Measurements from ENCODE around the gene FANCC.

Gene FANCC

GRCh38 chr9:95104980-95105379 lies 212.5 kb downstream of the FANCC start:
- H3K27me3 ChIP-seq (ENCODE audit: insufficient read depth, low read length), result no peaks in the 10 kb centered on the region
- H3K9me3 ChIP-seq (ENCODE audit: low read length), result peaks cover 6% of the 10 kb centered on the region
- no peak overlapping the region for H3K4me3 ChIP-seq (ENCODE audit: low read length)
- H3K4me1 ChIP-seq (ENCODE audit: insufficient read depth, low read length), result no peaks in the 10 kb centered on the region
- no peak overlapping the region for H2AFZ ChIP-seq (ENCODE audit: low read depth, low read length)
- peaks cover 48% of the 10 kb centered on the region for H3K36me3 ChIP-seq (ENCODE audit: insufficient read depth, low read length)

DNA sequence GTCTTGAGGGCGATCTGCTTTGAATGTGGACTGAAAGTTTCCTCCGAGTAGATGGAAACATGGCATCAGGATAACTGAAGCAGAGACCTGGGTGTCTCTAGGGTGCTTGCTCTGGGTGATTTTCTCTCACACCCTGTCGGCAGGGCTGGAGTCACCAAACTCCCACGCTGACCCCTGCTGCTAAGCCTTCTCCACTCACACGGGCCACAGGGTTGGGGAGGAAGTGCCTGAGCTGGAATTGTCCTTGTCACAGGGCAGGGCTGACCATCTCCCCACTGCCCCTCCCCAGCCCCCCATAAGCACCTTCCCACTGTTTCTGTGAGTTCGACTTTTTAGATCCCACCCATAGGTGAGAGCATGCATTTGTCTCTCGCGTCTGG lies 212.9 kb downstream of the FANCC start:
- Histone ChIP-seq H3K4me1 (ENCODE audit: insufficient read depth, low read length) (no peaks in the 10 kb centered on the region), H3K9me3 (ENCODE audit: low read length) (peaks cover 6% of the 10 kb centered on the region), H3K4me3 (ENCODE audit: low read length) (no peak overlapping the region), H2AFZ (ENCODE audit: low read depth, low read length) (no peak overlapping the region), H3K27me3 (ENCODE audit: insufficient read depth, low read length) (no peaks in the 10 kb centered on the region), H3K36me3 (ENCODE audit: insufficient read depth, low read length) (peaks cover 51% of the 10 kb centered on the region)

GRCh38 chr9:95103871-95104580 lies 213.5 kb downstream of the FANCC start:
- no peaks in the 10 kb centered on the region for H3K4me1 ChIP-seq (ENCODE audit: insufficient read depth, low read length)
- H3K4me3 ChIP-seq (ENCODE audit: low read length), result no peak overlapping the region
- H3K27me3 ChIP-seq (ENCODE audit: insufficient read depth, low read length), result no peaks in the 10 kb centered on the region
- peaks cover 51% of the 10 kb centered on the region for H3K36me3 ChIP-seq (ENCODE audit: insufficient read depth, low read length)
- H3K9me3 ChIP-seq (ENCODE audit: low read length), result peaks cover 6% of the 10 kb centered on the region
- no peak overlapping the region for H2AFZ ChIP-seq (ENCODE audit: low read depth, low read length)

GRCh38 chr9:95103281-95103771 lies 214.2 kb downstream of the FANCC start:
- Histone ChIP-seq H3K9me3 (ENCODE audit: low read length) (peaks cover 6% of the 10 kb centered on the region), H3K36me3 (ENCODE audit: insufficient read depth, low read length) (peaks cover 51% of the 10 kb centered on the region), H2AFZ (ENCODE audit: low read depth, low read length) (no peak overlapping the region), H3K27me3 (ENCODE audit: insufficient read depth, low read length) (no peaks in the 10 kb centered on the region), H3K4me3 (ENCODE audit: low read length) (no peak overlapping the region), H3K4me1 (ENCODE audit: insufficient read depth, low read length) (no peaks in the 10 kb centered on the region)

DNA sequence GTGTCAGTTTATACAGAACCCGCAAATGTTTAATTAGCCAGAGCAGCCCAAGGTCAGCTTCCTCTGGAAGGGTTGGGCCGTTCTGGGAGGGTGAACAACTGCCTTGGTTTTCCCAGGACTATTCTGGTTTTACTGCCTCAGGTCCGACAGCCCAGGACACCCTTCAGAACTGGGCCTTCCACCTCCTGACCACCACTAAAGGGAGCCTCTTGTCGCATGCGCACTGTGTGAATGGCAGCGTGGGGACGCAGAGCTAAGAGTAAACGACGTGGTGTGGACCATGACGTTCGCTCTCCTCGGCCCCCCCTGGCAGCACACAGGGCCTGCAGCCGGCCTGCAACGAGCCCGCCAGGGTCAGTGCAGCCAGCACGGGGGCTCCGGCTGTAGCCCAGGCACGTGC lies 214.9 kb downstream of the FANCC start:
- no peaks in the 10 kb centered on the region for H3K4me1 ChIP-seq (ENCODE audit: insufficient read depth, low read length)
- peaks cover 51% of the 10 kb centered on the region for H3K36me3 ChIP-seq (ENCODE audit: insufficient read depth, low read length)

DNA sequence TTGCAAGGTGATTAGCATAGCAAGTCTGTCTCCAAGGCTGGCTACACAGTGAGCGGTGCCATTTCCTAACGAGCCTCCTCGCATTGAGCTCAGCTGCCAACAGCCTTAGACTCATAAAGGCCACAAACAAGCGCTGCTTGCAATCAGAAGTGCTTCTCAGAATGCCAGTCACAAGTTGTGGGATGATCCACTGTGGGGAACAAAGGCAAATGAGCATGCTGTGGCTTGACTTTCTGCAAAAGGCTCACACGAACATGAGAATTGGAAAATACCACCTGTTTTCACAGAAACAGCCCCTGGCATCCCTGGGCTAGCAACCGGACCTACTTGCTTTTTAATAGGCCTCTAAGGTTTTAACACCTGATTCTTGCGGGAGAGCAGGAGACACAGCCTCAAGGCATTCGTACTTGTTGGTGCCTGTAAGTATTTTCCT lies 215.5 kb downstream of the FANCC start:
- Histone ChIP-seq H2AFZ (ENCODE audit: low read depth, low read length) (no peak overlapping the region), H3K9me3 (ENCODE audit: low read length) (peaks cover 10% of the 10 kb centered on the region), H3K27me3 (ENCODE audit: insufficient read depth, low read length) (no peaks in the 10 kb centered on the region), H3K4me3 (ENCODE audit: low read length) (no peak overlapping the region), H3K36me3 (ENCODE audit: insufficient read depth, low read length) (peaks cover 50% of the 10 kb centered on the region), H3K4me1 (ENCODE audit: insufficient read depth, low read length) (no peaks in the 10 kb centered on the region)

More for the DNA sequence above, 214.9 kb downstream of the FANCC start:
- H2AFZ ChIP-seq (ENCODE audit: low read depth, low read length), result no peak overlapping the region
- no peak overlapping the region for H3K4me3 ChIP-seq (ENCODE audit: low read length)
- peaks cover 6% of the 10 kb centered on the region for H3K9me3 ChIP-seq (ENCODE audit: low read length)
- H3K27me3 ChIP-seq (ENCODE audit: insufficient read depth, low read length), result no peaks in the 10 kb centered on the region

DNA sequence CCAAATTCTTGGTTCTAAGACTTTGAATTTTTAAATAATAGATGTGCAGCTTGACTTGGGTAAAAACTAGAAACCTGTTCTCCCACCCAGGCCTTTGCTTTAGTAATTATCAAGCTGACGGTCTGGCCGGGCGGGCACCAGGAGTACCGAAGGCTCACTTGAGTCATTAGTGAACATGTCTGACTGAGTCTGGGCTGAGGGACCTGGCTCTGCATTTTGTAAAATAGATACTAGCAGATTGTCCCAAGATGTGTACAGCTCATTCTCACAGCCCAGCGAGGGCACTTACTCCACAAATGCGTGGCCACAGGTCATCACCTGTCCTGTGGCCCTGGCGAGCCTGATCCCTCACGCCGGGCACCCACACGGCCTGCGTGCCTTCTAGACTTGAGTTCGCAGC lies 216.2 kb downstream of the FANCC start:
- no peaks in the 10 kb centered on the region for H3K27me3 ChIP-seq (ENCODE audit: insufficient read depth, low read length)
- H3K9me3 ChIP-seq (ENCODE audit: low read length), result peaks cover 10% of the 10 kb centered on the region
- H3K36me3 ChIP-seq (ENCODE audit: insufficient read depth, low read length), result peaks cover 43% of the 10 kb centered on the region
- H3K4me3 ChIP-seq (ENCODE audit: low read length), result no peak overlapping the region
- no peak overlapping the region for H2AFZ ChIP-seq (ENCODE audit: low read depth, low read length)
- H3K4me1 ChIP-seq (ENCODE audit: insufficient read depth, low read length), result no peaks in the 10 kb centered on the region

DNA sequence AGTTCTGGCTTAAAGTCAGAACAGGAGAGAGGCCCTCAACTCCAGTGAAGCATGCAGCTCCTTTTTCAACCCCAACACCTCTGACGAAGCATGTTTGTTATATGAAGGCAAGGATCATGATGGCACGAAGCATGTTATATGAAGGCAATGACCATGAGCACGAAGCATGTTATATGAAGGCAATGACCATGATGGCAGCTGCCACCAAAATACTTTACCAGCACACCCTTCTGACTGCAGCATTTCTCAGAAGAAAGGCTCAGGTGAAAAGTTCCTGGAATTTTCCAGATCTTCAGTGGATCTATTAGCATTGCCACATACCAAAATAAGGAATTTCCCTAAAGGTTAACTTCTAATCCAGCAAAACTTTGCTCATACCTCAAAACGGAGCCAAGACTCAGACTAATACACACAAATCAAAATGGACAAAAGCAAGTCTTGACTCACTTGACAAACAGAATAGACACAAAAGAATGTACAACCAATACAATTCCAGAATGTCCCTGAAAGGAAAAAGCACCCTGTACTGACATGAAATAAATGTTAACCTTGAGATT lies 217.4 kb downstream of the FANCC start:
- Histone ChIP-seq H3K9me3 (ENCODE audit: low read length) (peaks cover 5% of the 10 kb centered on the region), H3K4me1 (ENCODE audit: insufficient read depth, low read length) (no peaks in the 10 kb centered on the region), H3K4me3 (ENCODE audit: low read length) (no peak overlapping the region), H3K27me3 (ENCODE audit: insufficient read depth, low read length) (no peaks in the 10 kb centered on the region), H3K36me3 (ENCODE audit: insufficient read depth, low read length) (peaks cover 35% of the 10 kb centered on the region), H2AFZ (ENCODE audit: low read depth, low read length) (no peak overlapping the region)

GRCh38 chr9:95099321-95100070 lies 218.0 kb downstream of the FANCC start:
- Histone ChIP-seq H3K9me3 (ENCODE audit: low read length) (peaks cover 5% of the 10 kb centered on the region), H3K36me3 (ENCODE audit: insufficient read depth, low read length) (peaks cover 32% of the 10 kb centered on the region), H2AFZ (ENCODE audit: low read depth, low read length) (no peak overlapping the region), H3K4me3 (ENCODE audit: low read length) (no peak overlapping the region), H3K4me1 (ENCODE audit: insufficient read depth, low read length) (no peaks in the 10 kb centered on the region), H3K27me3 (ENCODE audit: insufficient read depth, low read length) (no peaks in the 10 kb centered on the region)

- H2AFZ ChIP-seq (ENCODE audit: low read depth, low read length), result no peak overlapping the region
- H3K27me3 ChIP-seq (ENCODE audit: insufficient read depth, low read length), result no peaks in the 10 kb centered on the region
- H3K4me1 ChIP-seq (ENCODE audit: insufficient read depth, low read length), result no peaks in the 10 kb centered on the region
- peaks cover 25% of the 10 kb centered on the region for H3K36me3 ChIP-seq (ENCODE audit: insufficient read depth, low read length)
- peaks cover 5% of the 10 kb centered on the region for H3K9me3 ChIP-seq (ENCODE audit: low read length)
- H3K4me3 ChIP-seq (ENCODE audit: low read length), result no peak overlapping the region
These were observed 219.1 kb downstream of the FANCC start for GRCh38 chr9:95098391-95098921.

GRCh38 chr9:95097279-95097678 lies 220.2 kb downstream of the FANCC start:
- H3K27me3 ChIP-seq (ENCODE audit: insufficient read depth, low read length), result no peaks in the 10 kb centered on the region
- H3K36me3 ChIP-seq (ENCODE audit: insufficient read depth, low read length), result peaks cover 19% of the 10 kb centered on the region
- peaks cover 5% of the 10 kb centered on the region for H3K9me3 ChIP-seq (ENCODE audit: low read length)
- no peak overlapping the region for H3K4me3 ChIP-seq (ENCODE audit: low read length)
- H3K4me1 ChIP-seq (ENCODE audit: insufficient read depth, low read length), result peaks cover 10% of the 10 kb centered on the region
- H2AFZ ChIP-seq (ENCODE audit: low read depth, low read length), result no peak overlapping the region

DNA sequence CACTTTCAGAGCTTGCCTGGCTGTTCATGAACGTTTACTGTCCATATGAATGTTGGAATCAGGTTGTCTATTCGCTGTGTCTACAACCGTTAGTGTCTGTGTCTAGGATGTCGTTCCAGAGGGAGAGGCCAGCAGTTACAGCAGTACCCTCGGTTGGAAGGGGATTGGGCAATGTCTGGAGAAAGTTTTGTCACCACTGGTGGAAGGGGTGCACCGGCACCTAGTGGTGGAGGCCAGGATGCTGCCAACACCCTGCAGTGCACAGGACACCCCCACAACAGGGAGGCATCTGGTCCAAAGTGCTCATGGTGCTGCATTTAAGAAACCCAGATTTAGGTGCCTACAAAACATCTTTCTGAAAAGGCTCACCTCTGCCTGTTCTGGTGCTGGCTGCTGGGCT lies 220.7 kb downstream of the FANCC start:
- Histone ChIP-seq H3K4me3 (ENCODE audit: low read length) (no peak overlapping the region), H3K4me1 (ENCODE audit: insufficient read depth, low read length) (peaks cover 15% of the 10 kb centered on the region), H3K9me3 (ENCODE audit: low read length) (peaks cover 5% of the 10 kb centered on the region), H3K27me3 (ENCODE audit: insufficient read depth, low read length) (no peaks in the 10 kb centered on the region), H3K36me3 (ENCODE audit: insufficient read depth, low read length) (peaks cover 16% of the 10 kb centered on the region), H2AFZ (ENCODE audit: low read depth, low read length) (no peak overlapping the region)

DNA sequence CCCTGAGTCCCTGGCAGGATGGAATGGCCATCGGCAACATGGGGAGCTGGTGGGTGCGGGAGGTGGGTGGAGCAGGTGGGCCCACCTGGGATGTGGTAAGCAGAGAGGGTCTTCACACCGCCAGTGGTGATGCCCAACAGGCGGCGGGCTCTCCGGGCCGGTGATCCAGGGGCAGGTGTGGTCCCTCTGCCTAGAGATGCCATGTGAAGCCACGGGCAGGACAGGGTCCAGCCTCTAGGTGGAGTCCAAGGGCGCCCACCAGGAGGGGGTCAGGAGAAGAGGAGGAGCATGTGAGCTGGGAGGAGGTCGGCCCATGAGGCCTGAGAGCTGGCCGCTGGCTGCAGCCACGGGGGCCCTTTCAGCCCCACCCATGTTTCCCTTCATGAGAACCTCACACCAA lies 221.1 kb downstream of the FANCC start:
- H3K27me3 ChIP-seq (ENCODE audit: insufficient read depth, low read length), result no peaks in the 10 kb centered on the region
- H3K4me1 ChIP-seq (ENCODE audit: insufficient read depth, low read length), result peaks cover 19% of the 10 kb centered on the region
- peaks cover 13% of the 10 kb centered on the region for H3K36me3 ChIP-seq (ENCODE audit: insufficient read depth, low read length)
- H2AFZ ChIP-seq (ENCODE audit: low read depth, low read length), result no peak overlapping the region
- H3K9me3 ChIP-seq (ENCODE audit: low read length), result peaks cover 5% of the 10 kb centered on the region
- no peak overlapping the region for H3K4me3 ChIP-seq (ENCODE audit: low read length)
